HepG2 (cell line): ENCODE data around the gene MLXIPL. TPM values are rescaled to one million over a fixed set of nuclear protein-coding genes. Genes with fewer than 3 reads are reported as not detected.

ENCODE experiments used
- GATAD2A ChIP-seq: IDR thresholded peaks from 2 replicates; pipeline ENCODE4 v1.6.1; 2016
- HHEX ChIP-seq: IDR thresholded peaks from 2 replicates; pipeline ENCODE4 v1.6.1; 2016; ENCODE audit warnings: control low read depth
- HOXA5 ChIP-seq: sonication (generic); formaldehyde crosslinking; IDR thresholded peaks from 2 replicates; pipeline ENCODE4 v1.4.0; 2020; ENCODE audit warnings: missing genetic modification reagents
- TCF12 ChIP-seq, 2 experiments: fragments of 450-650 bp in 1 of 2; sonication (generic) in 1 of 2; formaldehyde crosslinking in 1 of 2; IDR thresholded peaks; 2 replicates each; pipeline versions ENCODE4 v1.6.1 to v1.8.0; 2017 to 2022; ENCODE audit warnings: antibody characterized with exemption in 1 of 2, mild to moderate bottlenecking in 1 of 2, missing genetic modification reagents in 1 of 2, moderate library complexity in 1 of 2
- TERF1 ChIP-seq: sonication (generic); formaldehyde crosslinking; IDR thresholded peaks from 2 replicates; pipeline ENCODE4 v1.8.0; 2022; ENCODE audit warnings: mild to moderate bottlenecking, missing genetic modification reagents, moderate library complexity
- YEATS2 ChIP-seq: sonication (generic); formaldehyde crosslinking; IDR thresholded peaks from 2 replicates; pipeline ENCODE4 v1.4.0; 2020; ENCODE audit warnings: missing genetic modification reagents, borderline replicate concordance
- ZMAT3 ChIP-seq: sonication (generic); formaldehyde crosslinking; conservative IDR thresholded peaks from 2 replicates; pipeline ENCODE4 v1.7.0; 2021; ENCODE audit warnings: missing genetic modification reagents
- ZNF33B ChIP-seq: sonication (generic); formaldehyde crosslinking; IDR thresholded peaks from 2 replicates; pipeline ENCODE4 v1.5.1; 2020; ENCODE audit warnings: mild to moderate bottlenecking, missing genetic modification reagents
- ZNF556 ChIP-seq: sonication (generic); formaldehyde crosslinking; IDR thresholded peaks from 2 replicates; pipeline ENCODE4 v1.4.0; 2020; ENCODE audit warnings: mild to moderate bottlenecking, missing genetic modification reagents, borderline replicate concordance
- ZNF770 ChIP-seq: sonication (generic); formaldehyde crosslinking; IDR thresholded peaks from 2 replicates; pipeline ENCODE4 v1.5.0; 2020; ENCODE audit warnings: mild to moderate bottlenecking, missing genetic modification reagents
- ZSCAN21 ChIP-seq: sonication (generic); formaldehyde crosslinking; IDR thresholded peaks from 2 replicates; pipeline ENCODE4 v1.8.0; 2022; ENCODE audit warnings: mild to moderate bottlenecking, missing genetic modification reagents, moderate library complexity, borderline replicate concordance
- ZXDC ChIP-seq: sonication (generic); formaldehyde crosslinking; IDR thresholded peaks from 2 replicates; pipeline ENCODE4 v1.5.0; 2020; ENCODE audit warnings: mild to moderate bottlenecking, missing genetic modification reagents
- polyA plus RNA-seq, 8 experiments: library from polyadenylated mRNA; depleted of rRNA in 3 of 8; stranded (reverse) in 7 of 8; unstranded in 1 of 8; fragments of >200 nt; fragmentation: Illumina TruSeq in 4 of 8; extraction: Trizol in 4 of 8; gene quantifications; 2 replicates each; pipeline versions ENCODE4 v1.2.1 to v1.2.3, GENCODE V29; 2011 to 2016; ENCODE audit warnings: low read depth in 4 of 8, missing spikeins in 1 of 8, mixed read lengths in 1 of 8; ENCODE audit not compliant: insufficient read depth in 1 of 8
- total RNA-seq, 5 experiments: library from RNA; depleted of rRNA; stranded (reverse); fragments of >200 nt; fragmentation: Illumina TruSeq; extraction: Trizol; gene quantifications; 2 replicates each; pipeline ENCODE4 v1.2.3, GENCODE V29; 2016; ENCODE audit warnings: low read depth in 1 of 5
- TF ChIP-seq, protein P1 (sequence below): sonication (generic); formaldehyde crosslinking; IDR thresholded peaks from 2 replicates; pipeline ENCODE4 v1.4.0; 2020; ENCODE audit warnings: missing genetic modification reagents

The MLXIPL gene
- total and polyA plus RNA-seq, 2 of the 13 experiments (the other 11 are each of a cell fraction or from before 2014, with no cell fraction given): 51.6 to 60.1 TPM

DNA sequence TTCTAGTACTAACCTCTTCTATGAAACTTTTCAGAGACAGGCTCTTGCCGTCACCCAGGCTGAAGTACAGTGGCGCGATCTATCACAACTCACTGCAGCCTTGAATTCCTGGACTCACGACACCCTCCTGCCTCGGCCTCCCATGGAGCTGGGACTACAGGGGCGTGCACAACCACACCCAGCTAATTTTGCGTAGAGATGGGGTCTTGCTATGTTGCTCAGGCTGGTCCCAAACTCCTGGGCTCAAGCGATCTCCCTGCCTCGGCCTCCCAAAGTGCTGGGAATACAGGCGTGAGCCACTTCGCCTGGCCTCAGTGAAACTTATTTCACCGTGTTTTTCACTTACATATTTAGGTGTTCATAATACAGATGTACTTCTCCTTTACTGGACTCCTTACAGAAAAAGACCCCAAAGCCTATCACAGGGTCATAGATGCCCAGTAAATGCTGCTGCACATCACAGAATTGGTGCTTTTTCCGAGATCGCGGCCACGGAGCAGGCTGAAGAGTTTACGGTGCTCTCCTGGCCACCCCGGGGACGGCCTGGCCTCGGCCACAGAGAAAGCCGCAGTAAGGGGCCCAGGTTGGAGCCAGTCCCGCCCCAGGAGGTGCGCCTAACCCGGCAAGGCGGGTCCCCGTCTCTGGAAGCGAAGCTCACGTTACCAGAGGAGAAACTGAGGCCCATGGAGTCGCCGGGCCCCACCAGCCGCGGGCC lies 46.5 kb downstream of the MLXIPL start (continued):
- TF ChIP-seq ZSCAN21 (CRISPR knock-in tag) (no peak), HHEX (no peak), ZMAT3 (no peak), ZNF770 (CRISPR knock-in tag) (peak; percentile 66), GATAD2A (CRISPR knock-in tag) (no peak), ZNF33B (CRISPR knock-in tag) (no peak), ZNF556 (CRISPR knock-in tag) (no peak), TCF12 (IDR thresholded peaks at IDR 0.05) (no peak), TCF12 (CRISPR knock-in tag; IDR thresholded peaks at IDR 0.05) (no peak), ZXDC (CRISPR knock-in tag) (no peak), YEATS2 (CRISPR knock-in tag) (no peak), HOXA5 (CRISPR knock-in tag) (no peak), TERF1 (CRISPR knock-in tag) (no peak)
- TF ChIP-seq, protein P1, sequence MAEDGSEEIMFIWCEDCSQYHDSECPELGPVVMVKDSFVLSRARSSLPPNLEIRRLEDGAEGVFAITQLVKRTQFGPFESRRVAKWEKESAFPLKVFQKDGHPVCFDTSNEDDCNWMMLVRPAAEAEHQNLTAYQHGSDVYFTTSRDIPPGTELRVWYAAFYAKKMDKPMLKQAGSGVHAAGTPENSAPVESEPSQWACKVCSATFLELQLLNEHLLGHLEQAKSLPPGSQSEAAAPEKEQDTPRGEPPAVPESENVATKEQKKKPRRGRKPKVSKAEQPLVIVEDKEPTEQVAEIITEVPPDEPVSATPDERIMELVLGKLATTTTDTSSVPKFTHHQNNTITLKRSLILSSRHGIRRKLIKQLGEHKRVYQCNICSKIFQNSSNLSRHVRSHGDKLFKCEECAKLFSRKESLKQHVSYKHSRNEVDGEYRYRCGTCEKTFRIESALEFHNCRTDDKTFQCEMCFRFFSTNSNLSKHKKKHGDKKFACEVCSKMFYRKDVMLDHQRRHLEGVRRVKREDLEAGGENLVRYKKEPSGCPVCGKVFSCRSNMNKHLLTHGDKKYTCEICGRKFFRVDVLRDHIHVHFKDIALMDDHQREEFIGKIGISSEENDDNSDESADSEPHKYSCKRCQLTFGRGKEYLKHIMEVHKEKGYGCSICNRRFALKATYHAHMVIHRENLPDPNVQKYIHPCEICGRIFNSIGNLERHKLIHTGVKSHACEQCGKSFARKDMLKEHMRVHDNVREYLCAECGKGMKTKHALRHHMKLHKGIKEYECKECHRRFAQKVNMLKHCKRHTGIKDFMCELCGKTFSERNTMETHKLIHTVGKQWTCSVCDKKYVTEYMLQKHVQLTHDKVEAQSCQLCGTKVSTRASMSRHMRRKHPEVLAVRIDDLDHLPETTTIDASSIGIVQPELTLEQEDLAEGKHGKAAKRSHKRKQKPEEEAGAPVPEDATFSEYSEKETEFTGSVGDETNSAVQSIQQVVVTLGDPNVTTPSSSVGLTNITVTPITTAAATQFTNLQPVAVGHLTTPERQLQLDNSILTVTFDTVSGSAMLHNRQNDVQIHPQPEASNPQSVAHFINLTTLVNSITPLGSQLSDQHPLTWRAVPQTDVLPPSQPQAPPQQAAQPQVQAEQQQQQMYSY (CRISPR knock-in tag): no peak
